Cardiac fibroblast (primary cell): ENCODE measurements around the gene STARD9.

Experiments used
- DNase-seq, 2 donors: peaks; one replicate each; pipeline versions ENCODE4 v3.0.0 to v3.0.0-alpha.2; 2010; ENCODE audit warnings: low read depth in 2 of 2
- H3K4me3 ChIP-seq, 2 donors: replicated peaks in 1 of 2; 1 replicate in 1 of 2; 2 replicates in 1 of 2; pipeline ENCODE4 v1.5.1; 2011; ENCODE audit warnings: low read depth in 2 of 2, low read length in 2 of 2, mild to moderate bottlenecking in 2 of 2, moderate library complexity in 1 of 2
- CTCF ChIP-seq: IDR thresholded peaks from one replicate; pipeline ENCODE4 v1.5.1; 2011; ENCODE audit warnings: low read depth, mild to moderate bottlenecking, low read length, inconsistent platforms

Gene STARD9

DNA sequence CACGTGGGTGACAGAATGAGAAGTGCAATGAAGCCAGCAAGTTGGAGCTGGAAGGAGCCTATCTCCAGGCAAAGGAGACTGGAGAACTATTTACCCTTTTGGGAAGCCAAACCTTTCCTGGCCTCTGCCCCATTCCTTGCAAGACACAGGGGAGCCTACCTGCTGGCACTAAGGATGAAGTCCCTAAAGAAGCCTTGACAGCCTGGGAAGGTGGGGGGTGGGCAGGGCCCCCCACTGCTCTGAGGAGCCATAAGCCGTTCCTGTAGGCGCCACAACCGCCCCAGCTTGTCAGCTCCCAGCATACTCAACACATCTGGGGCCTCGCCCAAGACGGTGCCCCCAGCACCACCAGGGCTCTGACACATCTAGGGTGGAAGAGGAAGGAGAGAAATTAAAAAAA is 156.1 kb downstream of the STARD9 start:
- TF ChIP-seq CTCF = no peak
- H3K4me3 ChIP-seq = no peak overlapping the region
- DNase-seq = no peak

- no peak overlapping the region for H3K4me3 ChIP-seq
- no peak for DNase-seq
- no peak for TF ChIP-seq CTCF
These were observed 156.9 kb downstream of the STARD9 start for GRCh38 chr15:42732095-42732827.

- no peak overlapping the region for H3K4me3 ChIP-seq
- no peak for TF ChIP-seq CTCF
- DNase-seq = no peak
These were observed 157.6 kb downstream of the STARD9 start for GRCh38 chr15:42733027-42733426.

GRCh38 chr15:42734076-42734672 is 158.8 kb downstream of the STARD9 start:
- TF ChIP-seq CTCF = no peak
- no peak overlapping the region for H3K4me3 ChIP-seq
- DNase-seq = no peak

- TF ChIP-seq CTCF = no peak
- DNase-seq = no peak
- peak overlapping the region; percentile 56 to 92 for H3K4me3 ChIP-seq
These were observed 160.2 kb downstream of the STARD9 start for GRCh38 chr15:42735382-42736165.

GRCh38 chr15:42736178-42736792 is 160.9 kb downstream of the STARD9 start:
- TF ChIP-seq CTCF = no peak
- peak overlapping the region; percentile 83 to 92 for H3K4me3 ChIP-seq
- peak; percentile 5 to 21 for DNase-seq
